Thymus (tissue), 11 donors: Measurements from ENCODE around the gene GAD2. TPM values are rescaled to one million over a fixed set of nuclear protein-coding genes. Genes with fewer than 3 reads are reported as not detected.
"Not testable (repeated sequence)": the region's sequence is repeated elsewhere in the genome, so short reads cannot be mapped to it uniquely, and the experiment has no call there.

ENCODE experiments used
- DNase-seq, 9 donors: peaks; one replicate each; pipeline ENCODE4 v3.0.0-alpha.2; 2013; ENCODE audit warnings: low spot score in 9 of 9, low read depth in 6 of 9, missing footprints in 1 of 9
- H3K27ac ChIP-seq, 2 donors: one replicate each; pipeline ENCODE4 v1.5.1; 2013; ENCODE audit warnings: control low read depth in 1 of 2, low read depth in 1 of 2, low read length in 1 of 2, mild to moderate bottlenecking in 1 of 2, moderate library complexity in 1 of 2
- H3K27me3 ChIP-seq, 2 donors: one replicate each; pipeline ENCODE4 v1.5.1; 2013; ENCODE audit warnings: low read length in 1 of 2; ENCODE audit not compliant: control insufficient read depth in 2 of 2, insufficient read depth in 1 of 2
- H3K36me3 ChIP-seq, 2 donors: one replicate each; pipeline ENCODE4 v1.5.1; 2013; ENCODE audit warnings: low read length in 1 of 2, mild to moderate bottlenecking in 1 of 2, moderate library complexity in 1 of 2; ENCODE audit not compliant: control insufficient read depth in 2 of 2, insufficient read depth in 2 of 2
- H3K4me1 ChIP-seq, 2 donors: one replicate each; pipeline ENCODE4 v1.5.1; 2013; ENCODE audit warnings: low read length in 2 of 2; ENCODE audit not compliant: control insufficient read depth in 2 of 2, insufficient read depth in 2 of 2
- H3K4me3 ChIP-seq, 2 donors: one replicate each; pipeline ENCODE4 v1.5.1; 2013; ENCODE audit warnings: low read length in 2 of 2, control low read depth in 1 of 2, mild to moderate bottlenecking in 1 of 2
- H3K9me3 ChIP-seq, 2 donors: one replicate each; pipeline ENCODE4 v1.5.1; 2013; ENCODE audit warnings: low read length in 1 of 2, mild to moderate bottlenecking in 1 of 2; ENCODE audit not compliant: control insufficient read depth in 2 of 2, insufficient read depth in 1 of 2
- WGBS: extraction: QIAGEN DNeasy Blood & Tissue Kit; methylation state at CpG from one replicate; pipeline ENCODE4 v1.1.7; 2013; 5-methylcytosine and 5-hydroxymethylcytosine counted together
- polyA plus RNA-seq: library from polyadenylated mRNA; stranded (reverse); fragments of 200-250 nt; gene quantifications from one replicate; pipeline ENCODE4 v1.2.3, GENCODE V29; 2013
- total RNA-seq: library from RNA; stranded (reverse); fragments of 120-200 nt; gene quantifications from one replicate; pipeline ENCODE4 v1.2.4, GENCODE V29; 2013
- donor health status: healthy.

GAD2 gene
- total and polyA plus RNA-seq, 2 donors, result under 0.01 to 0.05 TPM

GRCh38 chr10:26341701-26342100 is 125.1 kb downstream of the GAD2 start:
- no peaks in the 10 kb centered on the region for H3K27me3 ChIP-seq
- DNase-seq, result no peak
- no peaks in the 10 kb centered on the region for H3K36me3 ChIP-seq
- no peaks in the 10 kb centered on the region for H3K9me3 ChIP-seq
- H3K27ac ChIP-seq, result no peak overlapping the region
- H3K4me1 ChIP-seq, result no peaks in the 10 kb centered on the region
- H3K4me3 ChIP-seq, result no peak overlapping the region

- WGBS, result 94% methylated on average over 9 of the region's 9 CpGs
- H3K4me1 ChIP-seq, H3K27me3 ChIP-seq, H3K27ac ChIP-seq, H3K4me3 ChIP-seq, DNase-seq, H3K36me3 ChIP-seq, H3K9me3 ChIP-seq: not testable (repeated sequence)
Measured at GRCh38 chr10:26348821-26349417, 132.3 kb downstream of the GAD2 start.

Other genes starting within 250 kb of the GAD2 start
- 46.2 TPM for gene APBB1IP, start 221.6 kb downstream of the GAD2 start, total RNA-seq
- gene APBB1IP, start 221.6 kb downstream of the GAD2 start, polyA plus RNA-seq, result 40.0 TPM